GM12878 (cell line): ENCODE results near the gene UNC13D. TPM values are rescaled to one million over a fixed set of nuclear protein-coding genes. Genes with fewer than 3 reads are reported as not detected.

Source experiments
- CBX5 ChIP-seq: sonication (generic); IDR thresholded peaks from 2 replicates; pipeline ENCODE4 v1.6.1; 2016; ENCODE audit warnings: low read depth, moderate library complexity, mild to moderate bottlenecking, inconsistent platforms
- DPF2 ChIP-seq: fragments of 450-650 bp; IDR thresholded peaks from 2 replicates; pipeline ENCODE4 v1.6.1; 2017; ENCODE audit warnings: mild to moderate bottlenecking
- E4F1 ChIP-seq: fragments of 450-650 bp; IDR thresholded peaks from 2 replicates; pipeline ENCODE4 v1.6.1; 2018; ENCODE audit warnings: borderline replicate concordance, mild to moderate bottlenecking; ENCODE audit not compliant: partially characterized antibody
- EGR1 ChIP-seq, 2 experiments: IDR thresholded peaks; 1 replicate in 1 of 2; 2 replicates in 1 of 2; pipeline ENCODE4 v1.6.1; 2011 to 2012; ENCODE audit warnings: low read depth in 2 of 2, low read length in 2 of 2, borderline replicate concordance in 1 of 2, mild to moderate bottlenecking in 1 of 2, moderate library complexity in 1 of 2
- IRF4 ChIP-seq: IDR thresholded peaks from 2 replicates; pipeline ENCODE4 v1.6.1; 2011; ENCODE audit warnings: low read depth, low read length
- MEF2A ChIP-seq: IDR thresholded peaks from 2 replicates; pipeline ENCODE4 v1.6.1; 2011; ENCODE audit warnings: low read depth, mild to moderate bottlenecking, low read length, moderate library complexity; ENCODE audit not compliant: insufficient read depth
- MLLT1 ChIP-seq: fragments of 450-650 bp; IDR thresholded peaks from 2 replicates; pipeline ENCODE4 v1.6.1; 2016; ENCODE audit warnings: mild to moderate bottlenecking
- POLR2A ChIP-seq: IDR thresholded peaks from 2 replicates; pipeline ENCODE4 v1.6.1; 2011; ENCODE audit warnings: low read depth, mild to moderate bottlenecking, low read length
- POLR2AphosphoS5 ChIP-seq: IDR thresholded peaks from 2 replicates; pipeline ENCODE4 v1.6.1; 2011; ENCODE audit warnings: mild to moderate bottlenecking, low read length, inconsistent platforms
- RELA ChIP-seq: fragments of 450-650 bp; IDR thresholded peaks from 2 replicates; pipeline ENCODE4 v1.8.0; 2014; ENCODE audit warnings: borderline replicate concordance; ENCODE audit not compliant: partially characterized antibody
- STAT3 ChIP-seq: IDR thresholded peaks from 2 replicates; pipeline ENCODE4 v1.6.1; 2011; ENCODE audit warnings: low read depth, low read length, improper control_type of control experiment
- SUPT20H ChIP-seq: IDR thresholded peaks from 2 replicates; pipeline ENCODE4 v1.6.1; 2011; ENCODE audit warnings: low read depth, mild to moderate bottlenecking, low read length, moderate library complexity, borderline replicate concordance; ENCODE audit not compliant: control insufficient read depth
- TCF7 ChIP-seq: IDR thresholded peaks from 2 replicates; pipeline ENCODE4 v1.6.1; 2014; ENCODE audit warnings: antibody characterized with exemption, borderline replicate concordance
- YY1 ChIP-seq: IDR thresholded peaks from 2 replicates; pipeline ENCODE4 v1.6.1; 2011; ENCODE audit warnings: low read depth, mild to moderate bottlenecking, low read length
- ZNF592 ChIP-seq: fragments of 450-650 bp; IDR thresholded peaks from 2 replicates; pipeline ENCODE4 v1.6.1; 2017; ENCODE audit warnings: mild to moderate bottlenecking, moderate library complexity
- polyA plus RNA-seq, 11 experiments: library from polyadenylated mRNA; depleted of rRNA in 4 of 11; unstranded in 6 of 11; stranded (reverse) in 5 of 11; fragments of >200 nt; fragmentation: Nextera tagmentation in 4 of 11; fragmentation: Illumina TruSeq in 1 of 11; extraction: Ambion mirVana in 4 of 11; extraction: Trizol in 1 of 11; gene quantifications; 1 replicate in 1 of 11; 2 replicates in 10 of 11; pipeline versions ENCODE4 v1.2.1 to v1.2.3, GENCODE V29; 2011 to 2016; ENCODE audit warnings: inconsistent platforms in 2 of 11, missing spikeins in 2 of 11, low read depth in 1 of 11
- total RNA-seq, 4 experiments: library from RNA; depleted of rRNA in 3 of 4; stranded (reverse); fragments of >200 nt in 3 of 4; fragmentation: Illumina TruSeq in 1 of 4; extraction: Trizol in 1 of 4; gene quantifications; 2 replicates each; pipeline versions ENCODE4 v1.2.1 to v1.2.3, GENCODE V29; 2013 to 2021
- TF ChIP-seq, protein P1 (sequence below), 3 experiments: IDR thresholded peaks in 2 of 3; conservative IDR thresholded peaks in 1 of 3; 2 replicates each; pipeline ENCODE4 v1.5.1; 2011; ENCODE audit warnings: low read depth in 3 of 3, low read length in 3 of 3, mild to moderate bottlenecking in 3 of 3, control low read depth in 2 of 3, moderate library complexity in 2 of 3, inconsistent platforms in 1 of 3, mixed read lengths in 1 of 3; ENCODE audit not compliant: control insufficient read depth in 2 of 3, insufficient read depth in 1 of 3; ENCODE audit errors: extremely low read depth in 1 of 3
- TF ChIP-seq, protein P2 (sequence below): IDR thresholded peaks from 2 replicates; pipeline ENCODE4 v1.6.1; 2011; ENCODE audit warnings: mild to moderate bottlenecking, low read depth, low read length, moderate library complexity; ENCODE audit not compliant: insufficient replicate concordance

UNC13D gene
- total and polyA plus RNA-seq, 10 of the 15 experiments (the other 5 are each of a cell fraction or from before 2014, with no cell fraction given), result 0.32 to 63.9 (median 25.2) TPM

- TF ChIP-seq STAT3, result no peak
- TF ChIP-seq MEF2A, result no peak
- no peak for TF ChIP-seq POLR2AphosphoS5
- peak in 1 of 2 experiments; percentile 79; a peak in 2 of 3 replicates for TF ChIP-seq EGR1 (IDR thresholded peaks at IDR 0.05; ENCODE audit: borderline replicate concordance in 1 of 2, low read depth in 2 of 2, low read length in 2 of 2)
- TF ChIP-seq, protein P1, sequence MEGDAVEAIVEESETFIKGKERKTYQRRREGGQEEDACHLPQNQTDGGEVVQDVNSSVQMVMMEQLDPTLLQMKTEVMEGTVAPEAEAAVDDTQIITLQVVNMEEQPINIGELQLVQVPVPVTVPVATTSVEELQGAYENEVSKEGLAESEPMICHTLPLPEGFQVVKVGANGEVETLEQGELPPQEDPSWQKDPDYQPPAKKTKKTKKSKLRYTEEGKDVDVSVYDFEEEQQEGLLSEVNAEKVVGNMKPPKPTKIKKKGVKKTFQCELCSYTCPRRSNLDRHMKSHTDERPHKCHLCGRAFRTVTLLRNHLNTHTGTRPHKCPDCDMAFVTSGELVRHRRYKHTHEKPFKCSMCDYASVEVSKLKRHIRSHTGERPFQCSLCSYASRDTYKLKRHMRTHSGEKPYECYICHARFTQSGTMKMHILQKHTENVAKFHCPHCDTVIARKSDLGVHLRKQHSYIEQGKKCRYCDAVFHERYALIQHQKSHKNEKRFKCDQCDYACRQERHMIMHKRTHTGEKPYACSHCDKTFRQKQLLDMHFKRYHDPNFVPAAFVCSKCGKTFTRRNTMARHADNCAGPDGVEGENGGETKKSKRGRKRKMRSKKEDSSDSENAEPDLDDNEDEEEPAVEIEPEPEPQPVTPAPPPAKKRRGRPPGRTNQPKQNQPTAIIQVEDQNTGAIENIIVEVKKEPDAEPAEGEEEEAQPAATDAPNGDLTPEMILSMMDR (IDR thresholded peaks at IDR 0.05 in 2 of 3, conservative IDR thresholded peaks at IDR 0.05 in 1 of 3; ENCODE audit: control insufficient read depth in 2 of 3, extremely low read depth in 1 of 3, insufficient read depth in 1 of 3, low read depth in 3 of 3, low read length in 3 of 3), result peak in 1 of 3 experiments; percentile 11; a peak in 1 of 6 replicates
- TF ChIP-seq RELA, result no peak
- no peak for TF ChIP-seq DPF2
- TF ChIP-seq SUPT20H, result no peak
- peak; percentile 71; the same call in 1 of the 2 replicates for TF ChIP-seq YY1
- TF ChIP-seq, protein P2, sequence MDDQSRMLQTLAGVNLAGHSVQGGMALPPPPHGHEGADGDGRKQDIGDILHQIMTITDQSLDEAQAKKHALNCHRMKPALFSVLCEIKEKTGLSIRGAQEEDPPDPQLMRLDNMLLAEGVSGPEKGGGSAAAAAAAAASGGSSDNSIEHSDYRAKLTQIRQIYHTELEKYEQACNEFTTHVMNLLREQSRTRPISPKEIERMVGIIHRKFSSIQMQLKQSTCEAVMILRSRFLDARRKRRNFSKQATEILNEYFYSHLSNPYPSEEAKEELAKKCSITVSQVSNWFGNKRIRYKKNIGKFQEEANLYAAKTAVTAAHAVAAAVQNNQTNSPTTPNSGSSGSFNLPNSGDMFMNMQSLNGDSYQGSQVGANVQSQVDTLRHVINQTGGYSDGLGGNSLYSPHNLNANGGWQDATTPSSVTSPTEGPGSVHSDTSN, result no peak
- no peak for TF ChIP-seq E4F1
- TF ChIP-seq CBX5, result no peak
- TF ChIP-seq MLLT1, result no peak
- TF ChIP-seq IRF4, result no peak
- no peak for TF ChIP-seq ZNF592
- TF ChIP-seq POLR2A, result no peak
- TF ChIP-seq TCF7, result no peak
Measured at GRCh38 chr17:75854881-75855309, 10.7 kb upstream of the UNC13D start (continued).
